K562 (cell line): ENCODE measurements around the gene XRCC5. TPM values are rescaled to one million over a fixed set of nuclear protein-coding genes. Genes with fewer than 3 reads are reported as not detected.

Source experiments
- CREB5 ChIP-seq: fragments of 250-450 bp; sonication (Bioruptor Pico); IDR thresholded peaks from 2 replicates; pipeline ENCODE4 v1.5.0; 2020; ENCODE audit warnings: mild to moderate bottlenecking
- HDAC1 ChIP-seq, 2 experiments: fragments of 450-650 bp; IDR thresholded peaks; 2 replicates each; pipeline ENCODE4 v1.6.1; 2016 to 2017; ENCODE audit warnings: inconsistent platforms in 1 of 2, mild to moderate bottlenecking in 1 of 2, moderate library complexity in 1 of 2
- HDAC3 ChIP-seq: fragments of 450-650 bp; IDR thresholded peaks from 2 replicates; pipeline ENCODE4 v1.6.1; 2018; ENCODE audit warnings: borderline replicate concordance, mild to moderate bottlenecking, moderate library complexity; ENCODE audit not compliant: partially characterized antibody
- HNRNPUL1 ChIP-seq: fragments of 200-400 bp; formaldehyde crosslinking; IDR thresholded peaks from 2 replicates; pipeline ENCODE4 v1.6.1; 2017; ENCODE audit warnings: low read length
- KAT7 ChIP-seq: sonication (generic); formaldehyde crosslinking; IDR thresholded peaks from 2 replicates; pipeline ENCODE4 v1.8.0; 2022; ENCODE audit warnings: missing genetic modification reagents, mild to moderate bottlenecking, borderline replicate concordance
- MAFK ChIP-seq: IDR thresholded peaks from 2 replicates; pipeline ENCODE4 v1.6.1; 2011; ENCODE audit warnings: low read length, improper control_type of control experiment
- MAZ ChIP-seq, 2 experiments: fragments of 450-650 bp in 1 of 2; sonication (generic) in 1 of 2; formaldehyde crosslinking; IDR thresholded peaks in 1 of 2; conservative IDR thresholded peaks in 1 of 2; 2 replicates each; pipeline versions ENCODE4 v1.4.0 to v1.5.0; 2020; ENCODE audit warnings: mild to moderate bottlenecking in 1 of 2, missing genetic modification reagents in 1 of 2
- MCM7 ChIP-seq, 2 experiments: fragments of 450-650 bp; IDR thresholded peaks; 2 replicates each; pipeline ENCODE4 v1.6.1; 2016 to 2018
- NCOR1 ChIP-seq: fragments of 450-650 bp; IDR thresholded peaks from 2 replicates; pipeline ENCODE4 v1.6.1; 2016; ENCODE audit warnings: mild to moderate bottlenecking, moderate library complexity
- NFATC3 ChIP-seq: fragments of 450-650 bp; IDR thresholded peaks from 2 replicates; pipeline ENCODE4 v1.6.1; 2017; ENCODE audit warnings: mild to moderate bottlenecking
- OTX1 ChIP-seq: fragments of 450-650 bp; formaldehyde crosslinking; IDR thresholded peaks from 2 replicates; pipeline ENCODE4 v1.4.0; 2022; ENCODE audit warnings: mild to moderate bottlenecking
- POU5F1 ChIP-seq: fragments of 150-350 bp; IDR thresholded peaks from 2 replicates; pipeline ENCODE4 v1.6.1; 2014; ENCODE audit warnings: borderline replicate concordance, low read length, low read depth, mild to moderate bottlenecking; ENCODE audit not compliant: partially characterized antibody
- PRDM10 ChIP-seq: fragments of 450-650 bp; IDR thresholded peaks from 2 replicates; pipeline ENCODE4 v1.6.1; 2018; ENCODE audit not compliant: partially characterized antibody
- STAT5B ChIP-seq: fragments of 250-450 bp; sonication (Bioruptor Pico); IDR thresholded peaks from 2 replicates; pipeline ENCODE4 v1.8.0; 2021; ENCODE audit warnings: mild to moderate bottlenecking, inconsistent platforms
- ZFX ChIP-seq: sonication (generic); formaldehyde crosslinking; IDR thresholded peaks from 2 replicates; pipeline ENCODE4 v1.8.0; 2022; ENCODE audit warnings: mild to moderate bottlenecking, missing genetic modification reagents, moderate library complexity
- ZNF668 ChIP-seq: fragments of 250-450 bp; sonication (Bioruptor Pico); IDR thresholded peaks from 2 replicates; pipeline ENCODE4 v1.8.0; 2022; ENCODE audit warnings: mild to moderate bottlenecking, inconsistent platforms
- polyA plus RNA-seq, 8 experiments: library from polyadenylated mRNA; depleted of rRNA in 4 of 8; stranded (reverse) in 5 of 8; unstranded in 3 of 8; fragments of >200 nt; fragmentation: Nextera tagmentation in 2 of 8; fragmentation: Illumina TruSeq in 1 of 8; extraction: Ambion mirVana in 2 of 8; extraction: Trizol in 1 of 8; gene quantifications; 2 replicates each; pipeline versions ENCODE4 v1.2.1 to v1.2.3, GENCODE V29; 2011 to 2014; ENCODE audit warnings: inconsistent platforms in 1 of 8, missing spikeins in 1 of 8
- total RNA-seq, 7 experiments: library from RNA; depleted of rRNA in 6 of 7; stranded (reverse); fragments of >200 nt in 6 of 7; fragmentation: Illumina TruSeq in 2 of 7; extraction: Trizol in 2 of 7; gene quantifications; 2 replicates each; pipeline versions ENCODE4 v1.2.1 to v1.2.3, GENCODE V29; 2011 to 2021; ENCODE audit warnings: low replicate concordance in 1 of 7
- TF ChIP-seq, protein P1 (sequence below): sonication (generic); formaldehyde crosslinking; IDR thresholded peaks from 2 replicates; pipeline ENCODE4 v1.8.0; 2023; ENCODE audit warnings: missing genetic modification reagents, mild to moderate bottlenecking, borderline replicate concordance

The XRCC5 gene
- total and polyA plus RNA-seq, 9 of the 15 experiments (the other 6 are each of a cell fraction or from before 2014, with no cell fraction given): 168 to 551 (median 297) TPM

- TF ChIP-seq PRDM10: no peak
- no peak for TF ChIP-seq NFATC3
- TF ChIP-seq MAFK: peak; percentile 45; the same call in 1 of the 2 replicates
- TF ChIP-seq CREB5 (CRISPR knock-in tag): no peak
- TF ChIP-seq HDAC3: no peak
- no peak for TF ChIP-seq STAT5B
- TF ChIP-seq KAT7: no peak
- no peak for TF ChIP-seq MCM7 (IDR thresholded peaks at IDR 0.05)
- TF ChIP-seq HDAC1 (IDR thresholded peaks at IDR 0.05): no peak
- TF ChIP-seq, protein P1, sequence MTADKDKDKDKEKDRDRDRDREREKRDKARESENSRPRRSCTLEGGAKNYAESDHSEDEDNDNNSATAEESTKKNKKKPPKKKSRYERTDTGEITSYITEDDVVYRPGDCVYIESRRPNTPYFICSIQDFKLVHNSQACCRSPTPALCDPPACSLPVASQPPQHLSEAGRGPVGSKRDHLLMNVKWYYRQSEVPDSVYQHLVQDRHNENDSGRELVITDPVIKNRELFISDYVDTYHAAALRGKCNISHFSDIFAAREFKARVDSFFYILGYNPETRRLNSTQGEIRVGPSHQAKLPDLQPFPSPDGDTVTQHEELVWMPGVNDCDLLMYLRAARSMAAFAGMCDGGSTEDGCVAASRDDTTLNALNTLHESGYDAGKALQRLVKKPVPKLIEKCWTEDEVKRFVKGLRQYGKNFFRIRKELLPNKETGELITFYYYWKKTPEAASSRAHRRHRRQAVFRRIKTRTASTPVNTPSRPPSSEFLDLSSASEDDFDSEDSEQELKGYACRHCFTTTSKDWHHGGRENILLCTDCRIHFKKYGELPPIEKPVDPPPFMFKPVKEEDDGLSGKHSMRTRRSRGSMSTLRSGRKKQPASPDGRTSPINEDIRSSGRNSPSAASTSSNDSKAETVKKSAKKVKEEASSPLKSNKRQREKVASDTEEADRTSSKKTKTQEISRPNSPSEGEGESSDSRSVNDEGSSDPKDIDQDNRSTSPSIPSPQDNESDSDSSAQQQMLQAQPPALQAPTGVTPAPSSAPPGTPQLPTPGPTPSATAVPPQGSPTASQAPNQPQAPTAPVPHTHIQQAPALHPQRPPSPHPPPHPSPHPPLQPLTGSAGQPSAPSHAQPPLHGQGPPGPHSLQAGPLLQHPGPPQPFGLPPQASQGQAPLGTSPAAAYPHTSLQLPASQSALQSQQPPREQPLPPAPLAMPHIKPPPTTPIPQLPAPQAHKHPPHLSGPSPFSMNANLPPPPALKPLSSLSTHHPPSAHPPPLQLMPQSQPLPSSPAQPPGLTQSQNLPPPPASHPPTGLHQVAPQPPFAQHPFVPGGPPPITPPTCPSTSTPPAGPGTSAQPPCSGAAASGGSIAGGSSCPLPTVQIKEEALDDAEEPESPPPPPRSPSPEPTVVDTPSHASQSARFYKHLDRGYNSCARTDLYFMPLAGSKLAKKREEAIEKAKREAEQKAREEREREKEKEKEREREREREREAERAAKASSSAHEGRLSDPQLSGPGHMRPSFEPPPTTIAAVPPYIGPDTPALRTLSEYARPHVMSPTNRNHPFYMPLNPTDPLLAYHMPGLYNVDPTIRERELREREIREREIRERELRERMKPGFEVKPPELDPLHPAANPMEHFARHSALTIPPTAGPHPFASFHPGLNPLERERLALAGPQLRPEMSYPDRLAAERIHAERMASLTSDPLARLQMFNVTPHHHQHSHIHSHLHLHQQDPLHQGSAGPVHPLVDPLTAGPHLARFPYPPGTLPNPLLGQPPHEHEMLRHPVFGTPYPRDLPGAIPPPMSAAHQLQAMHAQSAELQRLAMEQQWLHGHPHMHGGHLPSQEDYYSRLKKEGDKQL (CRISPR knock-in tag): no peak
- no peak for TF ChIP-seq OTX1
- TF ChIP-seq ZFX: no peak
- TF ChIP-seq MAZ (CRISPR knock-in tag; conservative IDR thresholded peaks at IDR 0.05 in 1 of 2, IDR thresholded peaks at IDR 0.05 in 1 of 2): no peak
- TF ChIP-seq ZNF668 (CRISPR knock-in tag): no peak
- TF ChIP-seq POU5F1: no peak
- TF ChIP-seq NCOR1: no peak
- TF ChIP-seq HNRNPUL1: no peak
Observed at GRCh38 chr2:216103213-216103612, 5.9 kb upstream of the XRCC5 start (continued).
